NCI-H345 treated with DMSO at 0.1 percent for 48 hours (cell line): ENCODE measurements around the gene GALNT6.
"Not testable (repeated sequence)": the region's sequence is repeated elsewhere in the genome, so short reads cannot be mapped to it uniquely, and the experiment has no call there.

Experiments
- DNase-seq: peaks from one replicate; lab custom pipeline; 2025; ENCODE audit not compliant: unreplicated experiment; lab: John Stamatoyannopoulos, UW

The GALNT6 gene

GRCh38 chr12:51323966-51324895 lies 67.0 kb downstream of the GALNT6 start, which contains the start of gene BIN2:
TSS of gene BIN2 (minus strand) at chr12:51324174. CDS start at chr12:51324102, 72 bp downstream.
- DNase-seq = no peak

DNA sequence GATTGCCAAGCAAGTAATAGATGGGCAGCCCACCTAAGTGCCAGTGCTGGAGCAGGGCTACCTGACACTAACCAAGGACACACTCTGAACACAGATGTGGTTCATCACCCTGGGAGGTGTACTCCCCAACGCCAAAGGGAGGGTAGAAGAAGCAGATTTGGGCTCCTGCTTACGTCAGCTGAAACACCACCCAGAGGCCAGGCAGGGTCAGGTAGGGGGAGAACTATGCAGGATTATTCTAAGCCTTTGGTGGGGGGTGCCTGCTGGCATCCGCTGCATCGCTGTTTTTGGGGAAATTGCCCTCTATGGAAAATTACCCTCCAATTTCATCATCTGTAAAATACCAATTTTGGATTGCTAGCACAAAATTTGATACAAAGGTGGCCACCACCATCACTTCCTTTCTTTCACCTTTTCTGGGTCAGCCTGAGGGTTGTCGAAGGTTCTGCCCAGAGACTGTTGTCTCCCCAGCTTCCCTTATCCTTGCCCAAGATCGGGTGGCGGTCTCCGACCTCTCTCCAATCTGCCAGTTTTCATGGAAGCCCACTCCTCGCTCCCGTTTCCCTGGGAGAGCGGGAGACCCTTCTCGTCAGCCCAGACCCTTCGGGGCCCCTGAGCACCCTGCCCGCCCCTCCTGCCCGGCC lies 67.8 kb downstream of the GALNT6 start:
- no peak for DNase-seq

GRCh38 chr12:51322452-51322851 lies 68.8 kb downstream of the GALNT6 start:
- no peak for DNase-seq

DNA sequence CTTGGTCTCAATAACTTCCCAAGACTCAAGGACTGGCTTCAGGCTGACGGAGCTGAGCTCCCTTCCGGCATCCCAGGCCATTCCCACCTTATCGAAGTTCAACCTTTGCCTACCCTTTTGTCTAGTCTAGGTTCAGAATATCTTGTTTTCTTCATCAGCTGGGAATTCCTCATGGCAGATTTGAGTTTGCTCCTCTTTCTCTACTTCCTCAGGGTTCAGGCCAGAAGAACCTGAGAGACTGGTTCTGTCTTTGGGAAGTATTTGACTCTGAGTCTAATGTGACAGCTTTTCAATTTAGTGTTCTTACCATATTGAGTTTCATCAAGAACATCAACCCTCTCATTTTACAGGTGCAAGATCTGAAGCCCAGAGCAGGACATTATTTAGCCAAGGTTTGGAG lies 69.3 kb downstream of the GALNT6 start:
- DNase-seq = no peak

DNA sequence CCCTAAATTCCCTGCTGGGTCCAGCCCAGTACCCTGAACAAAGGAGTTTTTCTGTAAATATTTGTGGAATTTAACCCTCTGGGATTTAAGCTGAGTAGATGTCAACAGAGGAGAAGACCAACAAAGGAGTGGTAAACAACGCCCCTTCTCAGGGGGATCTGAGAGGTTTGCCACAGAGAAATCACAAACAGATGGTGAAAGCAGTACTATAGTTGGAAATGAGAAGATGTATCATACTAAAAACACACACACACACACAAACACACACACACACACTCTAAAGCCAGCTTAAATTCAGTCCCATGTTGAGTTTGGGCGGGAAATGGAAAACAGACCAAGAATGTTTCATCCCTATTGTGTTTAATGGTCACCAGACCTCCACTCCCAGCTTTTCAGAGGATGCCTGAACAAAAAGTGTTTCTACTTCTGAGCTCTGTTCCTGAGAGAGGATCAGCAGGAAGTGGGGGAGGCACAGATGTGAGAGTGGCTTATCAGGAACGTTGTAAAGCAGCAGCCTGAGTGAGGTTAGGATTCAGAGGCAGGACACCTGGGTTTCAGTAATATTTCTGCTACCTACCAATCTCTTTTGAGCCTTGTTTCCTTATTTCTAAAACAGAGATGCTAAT lies 70.4 kb downstream of the GALNT6 start:
- DNase-seq = peak; percentile 29

- no peak for DNase-seq
Measured at GRCh38 chr12:51320311-51320694, 70.9 kb downstream of the GALNT6 start.

GRCh38 chr12:51318846-51319599 lies 72.2 kb downstream of the GALNT6 start:
- no peak for DNase-seq

- not testable (repeated sequence) for DNase-seq
Measured at GRCh38 chr12:51318057-51318806, 73.0 kb downstream of the GALNT6 start.

DNA sequence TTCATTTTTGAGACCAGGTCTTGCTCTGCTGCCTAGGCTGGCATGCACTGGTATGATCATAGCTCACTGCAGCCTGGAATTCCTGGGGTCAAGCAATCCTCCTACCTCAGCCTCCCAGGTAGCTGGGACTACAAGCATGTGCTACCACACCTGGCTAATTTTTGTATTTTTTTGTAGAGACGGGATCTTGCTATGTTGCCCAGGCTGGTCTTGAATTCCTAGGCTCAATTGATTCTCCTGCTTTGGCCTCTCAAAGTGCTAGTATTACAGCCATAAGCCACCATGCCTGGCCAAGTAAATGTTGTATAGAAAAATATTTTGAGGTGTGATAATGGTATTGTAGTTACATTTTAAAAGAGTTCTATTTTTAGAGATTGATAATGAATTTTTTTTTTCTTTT lies 79.8 kb downstream of the GALNT6 start:
- DNase-seq = no peak

DNA sequence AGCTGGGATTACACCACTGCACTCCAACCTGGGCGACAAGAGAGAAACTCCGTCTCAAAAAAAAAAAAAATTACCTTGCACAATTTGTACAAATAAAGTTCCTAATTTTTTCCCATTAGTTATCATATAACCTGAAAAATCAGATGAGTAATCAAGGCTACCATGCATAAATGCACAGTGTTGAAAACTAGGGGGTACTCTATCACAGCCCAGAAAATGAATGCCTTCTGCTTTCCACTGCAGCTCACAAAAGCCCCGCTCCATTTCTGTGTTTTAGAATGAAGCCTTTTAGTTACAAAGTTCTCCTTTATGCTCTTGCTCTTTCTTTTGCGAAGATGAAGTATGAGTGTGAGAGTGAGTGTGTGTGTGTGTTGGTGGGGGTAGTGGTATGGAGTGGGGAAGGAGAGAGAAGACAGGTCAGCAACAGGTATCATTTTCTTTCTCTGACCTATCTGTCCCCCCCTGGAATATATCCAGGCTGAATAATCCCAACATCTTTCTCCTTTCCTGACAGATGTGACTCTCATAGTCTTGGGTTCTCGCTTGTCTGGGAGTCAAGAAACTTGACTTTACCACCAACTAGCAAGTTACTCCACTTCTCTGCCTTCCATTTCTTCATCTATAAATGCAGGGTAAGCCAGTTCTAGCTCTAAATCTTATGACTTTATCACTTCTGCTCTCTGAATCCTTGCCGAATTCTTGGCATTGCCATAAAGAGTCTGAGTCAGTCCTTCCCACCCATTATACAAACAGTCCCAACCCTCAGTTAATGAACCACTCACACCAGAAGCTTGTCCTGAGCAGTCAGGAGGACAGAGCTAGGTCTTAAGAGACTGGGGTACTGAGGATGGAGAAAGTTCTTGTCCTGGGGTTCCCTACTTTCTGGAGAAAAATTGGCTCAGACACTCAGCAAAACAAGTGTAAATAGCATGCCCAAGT lies 83.3 kb downstream of the GALNT6 start:
- DNase-seq = no peak

DNA sequence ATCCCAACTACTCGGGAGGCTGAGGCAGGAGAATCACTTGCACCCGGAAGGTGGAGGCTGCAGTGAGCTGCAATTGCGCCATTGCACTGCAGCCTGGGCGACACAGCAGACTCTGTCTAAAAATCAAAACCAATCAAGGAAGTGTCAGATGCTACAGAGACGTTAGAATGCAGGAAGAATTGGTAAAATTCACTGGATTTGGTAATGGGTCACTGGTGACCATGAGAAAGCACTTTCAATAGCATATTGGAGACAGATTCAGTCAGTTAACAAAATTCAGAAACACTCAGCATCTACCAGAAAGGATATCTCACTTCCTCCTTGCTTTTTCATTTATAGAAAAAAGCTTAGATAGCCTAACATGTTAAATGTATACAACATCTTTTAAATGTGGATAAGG lies 84.7 kb downstream of the GALNT6 start:
- no peak for DNase-seq
